HG03039 (cell line): ENCODE data around the gene SAMD8.
"Not testable (repeated sequence)": the region's sequence is repeated elsewhere in the genome, so short reads cannot be mapped to it uniquely, and the experiment has no call there.

Experiments used
- ATAC-seq: cut with Tn5 transposase; IDR thresholded peaks from one replicate; pipeline ENCODE4 v1.9.1; 2021; ENCODE audit warnings: mild to moderate bottlenecking, moderate library complexity; ENCODE audit not compliant: unreplicated experiment

SAMD8 gene

GRCh38 chr10:75189266-75190096 is 78.0 kb downstream of the SAMD8 start:
- ATAC-seq: no peak

GRCh38 chr10:75191821-75192568 is 80.5 kb downstream of the SAMD8 start:
- ATAC-seq: no peak

- ATAC-seq: not testable (repeated sequence)
Observed at GRCh38 chr10:75194625-75195024, 83.2 kb downstream of the SAMD8 start.

- no peak for ATAC-seq
Observed at GRCh38 chr10:75195035-75195763, 83.7 kb downstream of the SAMD8 start.

GRCh38 chr10:75197066-75197465 is 85.6 kb downstream of the SAMD8 start:
- no peak for ATAC-seq

- no peak for ATAC-seq
Observed at GRCh38 chr10:75197906-75198305, 86.5 kb downstream of the SAMD8 start.

GRCh38 chr10:75199949-75200348 is 88.5 kb downstream of the SAMD8 start:
- ATAC-seq: not testable (repeated sequence)

- ATAC-seq: no peak
Observed at GRCh38 chr10:75201793-75202307, 90.4 kb downstream of the SAMD8 start.

GRCh38 chr10:75202321-75203045 is 91.0 kb downstream of the SAMD8 start:
- ATAC-seq: no peak

- not testable (repeated sequence) for ATAC-seq
Observed at GRCh38 chr10:75203046-75203620, 91.7 kb downstream of the SAMD8 start.

GRCh38 chr10:75203724-75204123 is 92.3 kb downstream of the SAMD8 start:
- no peak for ATAC-seq

GRCh38 chr10:75205908-75206307 is 94.5 kb downstream of the SAMD8 start:
- ATAC-seq: no peak

- ATAC-seq: not testable (repeated sequence)
Observed at GRCh38 chr10:75206638-75207037, 95.2 kb downstream of the SAMD8 start.

GRCh38 chr10:75207079-75207856 is 95.8 kb downstream of the SAMD8 start:
- ATAC-seq: no peak

GRCh38 chr10:75207857-75208144 is 96.3 kb downstream of the SAMD8 start:
- no peak for ATAC-seq

- ATAC-seq: no peak
Observed at GRCh38 chr10:75208181-75208580, 96.7 kb downstream of the SAMD8 start.

GRCh38 chr10:75209086-75209920 is 97.8 kb downstream of the SAMD8 start:
- ATAC-seq: no peak

GRCh38 chr10:75209921-75210281 is 98.4 kb downstream of the SAMD8 start:
- peak; percentile 46 for ATAC-seq
